Glutamatergic neuron (in vitro differentiated cells): ENCODE data around the gene DDX10. TPM values are rescaled to one million over a fixed set of nuclear protein-coding genes. Genes with fewer than 3 reads are reported as not detected.

ENCODE experiments used
- DNase-seq: peaks from one replicate; pipeline ENCODE4 v3.0.0; 2022
- H3K27ac Mint-ChIP-seq: one replicate; pipeline ENCODE4 v1.8.0; 2020; ENCODE audit warnings: mild to moderate bottlenecking, mixed read lengths, inconsistent platforms; ENCODE audit not compliant: unreplicated experiment
- H3K27me3 Mint-ChIP-seq: one replicate; pipeline ENCODE4 v1.8.0; 2020; ENCODE audit warnings: mild to moderate bottlenecking, moderate library complexity, mixed read lengths, inconsistent platforms; ENCODE audit not compliant: unreplicated experiment
- H3K36me3 Mint-ChIP-seq: one replicate; pipeline ENCODE4 v1.8.0; 2020; ENCODE audit warnings: mild to moderate bottlenecking, mixed read lengths, inconsistent platforms; ENCODE audit not compliant: unreplicated experiment
- H3K4me1 Mint-ChIP-seq: one replicate; pipeline ENCODE4 v1.8.0; 2020; ENCODE audit warnings: mild to moderate bottlenecking, low read depth, mixed read lengths, inconsistent platforms; ENCODE audit not compliant: unreplicated experiment
- H3K4me3 Mint-ChIP-seq: one replicate; pipeline ENCODE4 v1.8.0; 2020; ENCODE audit warnings: mild to moderate bottlenecking, mixed read lengths, inconsistent platforms; ENCODE audit not compliant: unreplicated experiment
- H3K9me3 Mint-ChIP-seq: one replicate; pipeline ENCODE4 v1.8.0; 2020; ENCODE audit warnings: mild to moderate bottlenecking, moderate library complexity, mixed read lengths, inconsistent platforms; ENCODE audit not compliant: unreplicated experiment
- total RNA-seq: library from RNA; stranded (reverse); fragmentation: NEBNext Ultra II Directional; extraction: Animal tissue kit (Norgen Biotek cat#: 25700); gene quantifications from one replicate; pipeline ENCODE4 v1.2.1, GENCODE V29; 2021; ENCODE audit not compliant: unreplicated experiment
- TF ChIP-seq, protein P1 (sequence below): fragments of 200-600 bp; sonication (generic); IDR thresholded peaks from one replicate; pipeline ENCODE4 v1.5.0; 2021; ENCODE audit not compliant: partially characterized antibody, unreplicated experiment

Gene DDX10
- total RNA-seq, 1 donor from 2014 or later: 18.8 TPM

DNA sequence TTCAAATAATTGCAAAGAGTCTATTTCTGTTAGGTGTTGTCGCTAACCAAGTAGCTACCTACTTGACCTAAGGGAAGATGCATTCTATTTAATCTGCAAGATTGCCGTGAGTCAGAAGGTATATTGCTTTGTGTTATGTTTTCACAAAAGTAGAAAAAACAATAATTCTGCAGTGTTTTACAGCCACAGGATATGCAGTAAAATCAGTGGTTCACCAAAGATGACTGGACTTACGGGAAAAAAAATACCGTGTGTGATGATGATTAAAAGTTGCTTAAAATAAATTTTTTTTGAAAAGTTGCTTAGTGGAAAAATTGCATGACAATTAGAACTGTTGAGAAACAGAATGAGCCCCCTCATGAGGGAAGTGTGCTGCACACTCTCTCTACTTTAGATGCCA lies 209.1 kb downstream of the DDX10 start:
- Mint-ChIP-seq H3K27me3 (no peaks in the 10 kb centered on the region), H3K4me3 (no peak overlapping the region)
- DNase-seq: no peak

DNA sequence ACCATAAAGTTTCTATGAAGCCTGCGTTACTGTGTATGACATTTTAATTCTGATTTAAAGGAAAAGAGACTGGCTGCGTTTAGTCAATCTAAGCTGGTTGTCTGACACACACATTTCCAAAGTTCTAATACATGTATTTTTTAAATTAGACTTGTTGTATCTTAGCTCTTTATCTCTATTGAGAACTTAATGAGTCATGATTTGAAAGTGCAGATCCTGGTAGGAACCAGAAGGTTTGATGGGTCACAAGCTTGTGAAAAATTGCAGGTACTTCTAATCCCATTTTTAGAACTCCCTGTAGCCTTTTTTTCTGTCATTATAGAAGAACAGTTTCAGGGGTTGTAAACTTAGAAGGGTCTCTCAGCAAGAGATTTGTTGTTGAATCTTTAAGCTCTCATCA lies 210.3 kb downstream of the DDX10 start:
- no peak overlapping the region for H3K4me3 Mint-ChIP-seq
- H3K36me3 Mint-ChIP-seq: no peaks in the 10 kb centered on the region
- H3K27ac Mint-ChIP-seq: no peak overlapping the region
- TF ChIP-seq, protein P1, sequence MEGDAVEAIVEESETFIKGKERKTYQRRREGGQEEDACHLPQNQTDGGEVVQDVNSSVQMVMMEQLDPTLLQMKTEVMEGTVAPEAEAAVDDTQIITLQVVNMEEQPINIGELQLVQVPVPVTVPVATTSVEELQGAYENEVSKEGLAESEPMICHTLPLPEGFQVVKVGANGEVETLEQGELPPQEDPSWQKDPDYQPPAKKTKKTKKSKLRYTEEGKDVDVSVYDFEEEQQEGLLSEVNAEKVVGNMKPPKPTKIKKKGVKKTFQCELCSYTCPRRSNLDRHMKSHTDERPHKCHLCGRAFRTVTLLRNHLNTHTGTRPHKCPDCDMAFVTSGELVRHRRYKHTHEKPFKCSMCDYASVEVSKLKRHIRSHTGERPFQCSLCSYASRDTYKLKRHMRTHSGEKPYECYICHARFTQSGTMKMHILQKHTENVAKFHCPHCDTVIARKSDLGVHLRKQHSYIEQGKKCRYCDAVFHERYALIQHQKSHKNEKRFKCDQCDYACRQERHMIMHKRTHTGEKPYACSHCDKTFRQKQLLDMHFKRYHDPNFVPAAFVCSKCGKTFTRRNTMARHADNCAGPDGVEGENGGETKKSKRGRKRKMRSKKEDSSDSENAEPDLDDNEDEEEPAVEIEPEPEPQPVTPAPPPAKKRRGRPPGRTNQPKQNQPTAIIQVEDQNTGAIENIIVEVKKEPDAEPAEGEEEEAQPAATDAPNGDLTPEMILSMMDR: no peak
- H3K9me3 Mint-ChIP-seq: no peaks in the 10 kb centered on the region
- H3K4me1 Mint-ChIP-seq: no peaks in the 10 kb centered on the region
- DNase-seq: no peak
- no peaks in the 10 kb centered on the region for H3K27me3 Mint-ChIP-seq

More for the DNA sequence above, 209.1 kb downstream of the DDX10 start:
- Mint-ChIP-seq H3K9me3 (no peaks in the 10 kb centered on the region), H3K4me1 (no peaks in the 10 kb centered on the region), H3K27ac (no peak overlapping the region), H3K36me3 (no peaks in the 10 kb centered on the region)
- TF ChIP-seq, protein P1: no peak

DNA sequence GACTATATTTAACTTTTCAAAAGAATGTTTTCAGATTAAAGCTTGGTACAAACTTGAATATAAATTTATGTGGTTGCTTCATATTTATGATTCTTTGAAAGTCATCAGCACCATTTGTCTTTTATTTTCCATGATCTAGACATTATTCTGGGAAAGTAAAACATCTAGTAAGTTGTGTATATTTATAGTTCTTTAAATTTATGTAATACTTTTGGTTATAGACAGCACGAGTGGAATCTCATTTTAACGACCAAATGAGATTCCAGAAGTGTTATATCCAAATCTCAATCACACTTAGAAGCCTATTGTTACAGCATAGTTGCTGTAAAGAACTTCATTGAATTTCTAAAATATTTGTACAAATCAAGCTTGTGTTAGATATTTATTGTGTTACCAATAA lies 212.3 kb downstream of the DDX10 start:
- Mint-ChIP-seq H3K27ac (no peak overlapping the region), H3K4me3 (no peak overlapping the region), H3K9me3 (no peaks in the 10 kb centered on the region), H3K36me3 (no peaks in the 10 kb centered on the region), H3K27me3 (no peaks in the 10 kb centered on the region), H3K4me1 (peaks cover 2% of the 10 kb centered on the region)
- DNase-seq: no peak
- TF ChIP-seq, protein P1: no peak

DNA sequence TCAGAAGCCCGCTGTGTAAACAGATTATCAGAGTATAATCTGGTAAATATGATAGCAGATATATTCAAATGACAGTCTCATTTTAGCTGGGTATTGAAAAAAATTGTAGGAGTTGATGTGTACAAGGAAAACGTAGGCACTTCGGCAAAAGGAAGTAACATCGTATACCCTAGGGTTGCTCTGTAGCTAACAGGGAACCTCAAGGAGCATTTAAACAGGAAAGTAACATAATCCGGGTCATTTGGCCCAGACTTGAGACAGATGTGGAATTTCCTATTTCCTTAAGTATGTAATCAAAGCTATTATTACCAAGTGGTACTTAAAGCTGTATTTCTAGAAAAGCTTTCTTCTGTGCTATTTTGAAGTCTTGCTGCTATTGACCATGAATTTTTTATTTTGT lies 215.6 kb downstream of the DDX10 start:
- no peak overlapping the region for H3K27ac Mint-ChIP-seq
- H3K4me1 Mint-ChIP-seq: peaks cover 2% of the 10 kb centered on the region
- TF ChIP-seq, protein P1: no peak
- H3K27me3 Mint-ChIP-seq: no peaks in the 10 kb centered on the region
- H3K36me3 Mint-ChIP-seq: no peaks in the 10 kb centered on the region
- DNase-seq: no peak
- no peak overlapping the region for H3K4me3 Mint-ChIP-seq
- no peaks in the 10 kb centered on the region for H3K9me3 Mint-ChIP-seq

DNA sequence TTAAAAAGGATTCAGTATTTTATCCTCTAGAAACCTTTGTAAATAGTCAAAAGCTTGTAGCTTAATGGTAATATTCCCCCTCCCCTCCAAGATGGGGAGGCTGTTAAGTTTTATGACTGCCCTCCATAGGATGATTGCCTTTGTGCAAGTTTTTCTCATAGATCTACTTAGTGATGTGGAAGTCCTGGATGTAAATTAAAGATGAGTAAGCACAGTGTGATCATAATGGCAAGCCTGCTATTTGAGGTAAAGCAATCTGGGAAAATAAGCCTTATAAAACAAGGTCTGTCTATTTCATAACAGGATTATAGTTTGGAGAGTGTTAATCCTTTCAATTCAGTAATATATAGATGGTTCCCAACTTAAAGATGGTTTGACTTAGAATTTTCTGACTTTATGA lies 216.3 kb downstream of the DDX10 start:
- no peak for DNase-seq
- Mint-ChIP-seq H3K36me3 (no peaks in the 10 kb centered on the region), H3K27ac (no peak overlapping the region), H3K4me3 (no peak overlapping the region), H3K4me1 (peaks cover 2% of the 10 kb centered on the region), H3K9me3 (no peaks in the 10 kb centered on the region), H3K27me3 (no peaks in the 10 kb centered on the region)
- TF ChIP-seq, protein P1: no peak
